Breast epithelium (tissue), 4 donors: ENCODE results near the gene ATP13A2. TPM values are rescaled to one million over a fixed set of nuclear protein-coding genes. Genes with fewer than 3 reads are reported as not detected.

Experiments
- DNase-seq, 2 donors: peaks; one replicate each; pipeline ENCODE4 v3.0.0-alpha.2; 2019; ENCODE audit warnings: low spot score in 2 of 2
- H3K27ac ChIP-seq, 2 donors: fragments of 200-600 bp; sonication (generic) in 1 of 2; one replicate each; pipeline ENCODE4 v1.5.1; 2016 to 2019; ENCODE audit warnings: mild to moderate bottlenecking in 1 of 2
- H3K27me3 ChIP-seq, 2 donors: fragments of 200-600 bp; sonication (generic) in 1 of 2; one replicate each; pipeline versions ENCODE4 v1.5.1 to v1.6.0; 2017 to 2019; ENCODE audit warnings: control low read depth in 1 of 2, mild to moderate bottlenecking in 1 of 2
- H3K36me3 ChIP-seq: fragments of 200-600 bp; one replicate; pipeline ENCODE4 v1.5.1; 2019
- H3K4me1 ChIP-seq, 2 donors: fragments of 200-600 bp; sonication (generic); one replicate each; pipeline ENCODE4 v1.5.1; 2016 to 2019; ENCODE audit warnings: control low read depth in 1 of 2
- H3K4me3 ChIP-seq, 3 donors: fragments of 200-600 bp; sonication (generic); 1 replicate in 2 of 3; 2 replicates in 1 of 3; pipeline ENCODE4 v1.5.1; 2016 to 2019; ENCODE audit warnings: mild to moderate bottlenecking in 3 of 3, moderate library complexity in 2 of 3
- H3K9me3 ChIP-seq, 2 donors: fragments of 200-600 bp; sonication (generic) in 1 of 2; one replicate each; pipeline ENCODE4 v1.5.1; 2016 to 2019; ENCODE audit warnings: control low read depth in 1 of 2
- POLR2A ChIP-seq: fragments of 450-650 bp; IDR thresholded peaks from one replicate; pipeline ENCODE4 v1.6.1; 2016; ENCODE audit warnings: antibody characterized with exemption, mild to moderate bottlenecking, moderate library complexity
- POLR2AphosphoS5 ChIP-seq, 3 donors: sonication (generic); formaldehyde crosslinking; IDR thresholded peaks; one replicate each; pipeline ENCODE4 v1.6.1; 2017; ENCODE audit warnings: antibody characterized with exemption in 3 of 3
- intact Hi-C: fragments of 100-400 bp; cut with DNase I; formaldehyde crosslinking; loops from one replicate; pipeline ENCODE4 v1.15.1; 2023; ENCODE audit warnings: low total_unique reads
- total RNA-seq, 3 donors: library from RNA; depleted of rRNA; stranded (reverse); fragments of >200 nt; gene quantifications; one replicate each; pipeline ENCODE4 v1.1.0, GENCODE V29; 2016
- TF ChIP-seq, protein P1 (sequence below), 3 donors: fragments of 450-650 bp; IDR thresholded peaks; one replicate each; pipeline ENCODE4 v1.5.1; 2016 to 2017; ENCODE audit warnings: antibody characterized with exemption in 3 of 3, mild to moderate bottlenecking in 3 of 3, moderate library complexity in 3 of 3

The ATP13A2 gene
- total RNA-seq, 3 donors from 2014 or later: 17.3 to 31.5 (median 31.3) TPM

- TF ChIP-seq POLR2A (no peak), POLR2AphosphoS5 (IDR thresholded peaks at IDR 0.05) (no peak)
- TF ChIP-seq, protein P1, sequence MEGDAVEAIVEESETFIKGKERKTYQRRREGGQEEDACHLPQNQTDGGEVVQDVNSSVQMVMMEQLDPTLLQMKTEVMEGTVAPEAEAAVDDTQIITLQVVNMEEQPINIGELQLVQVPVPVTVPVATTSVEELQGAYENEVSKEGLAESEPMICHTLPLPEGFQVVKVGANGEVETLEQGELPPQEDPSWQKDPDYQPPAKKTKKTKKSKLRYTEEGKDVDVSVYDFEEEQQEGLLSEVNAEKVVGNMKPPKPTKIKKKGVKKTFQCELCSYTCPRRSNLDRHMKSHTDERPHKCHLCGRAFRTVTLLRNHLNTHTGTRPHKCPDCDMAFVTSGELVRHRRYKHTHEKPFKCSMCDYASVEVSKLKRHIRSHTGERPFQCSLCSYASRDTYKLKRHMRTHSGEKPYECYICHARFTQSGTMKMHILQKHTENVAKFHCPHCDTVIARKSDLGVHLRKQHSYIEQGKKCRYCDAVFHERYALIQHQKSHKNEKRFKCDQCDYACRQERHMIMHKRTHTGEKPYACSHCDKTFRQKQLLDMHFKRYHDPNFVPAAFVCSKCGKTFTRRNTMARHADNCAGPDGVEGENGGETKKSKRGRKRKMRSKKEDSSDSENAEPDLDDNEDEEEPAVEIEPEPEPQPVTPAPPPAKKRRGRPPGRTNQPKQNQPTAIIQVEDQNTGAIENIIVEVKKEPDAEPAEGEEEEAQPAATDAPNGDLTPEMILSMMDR (IDR thresholded peaks at IDR 0.05): no peak
- Histone ChIP-seq H3K4me3 (no peak overlapping the region), H3K36me3 (no peaks in the 10 kb centered on the region), H3K27me3 (no peaks in the 10 kb centered on the region), H3K4me1 (no peaks in the 10 kb centered on the region), H3K27ac (no peak overlapping the region), H3K9me3 (no peaks in the 10 kb centered on the region)
- no peak for DNase-seq
- intact Hi-C loops: no loop called here
Measured at GRCh38 chr1:17043676-17044075, 31.9 kb upstream of the ATP13A2 start.

- intact Hi-C loops: no loop called here
- Histone ChIP-seq H3K4me1 (no peaks in the 10 kb centered on the region), H3K27me3 (no peaks in the 10 kb centered on the region), H3K36me3 (no peaks in the 10 kb centered on the region), H3K4me3 (no peak overlapping the region), H3K9me3 (no peaks in the 10 kb centered on the region), H3K27ac (no peak overlapping the region)
- no peak for TF ChIP-seq POLR2AphosphoS5 (IDR thresholded peaks at IDR 0.05)
- TF ChIP-seq, protein P1 (IDR thresholded peaks at IDR 0.05): no peak
- no peak for DNase-seq
Measured at GRCh38 chr1:17040135-17040534, 28.4 kb upstream of the ATP13A2 start.

- TF ChIP-seq, protein P1 (IDR thresholded peaks at IDR 0.05): no peak
- TF ChIP-seq POLR2A: no peak
- TF ChIP-seq POLR2AphosphoS5 (IDR thresholded peaks at IDR 0.05): no peak
- H3K4me3 ChIP-seq: no peak overlapping the region
- H3K27me3 ChIP-seq: no peaks in the 10 kb centered on the region
- no peaks in the 10 kb centered on the region for H3K36me3 ChIP-seq
- intact Hi-C loops: no loop called here
- H3K4me1 ChIP-seq: no peaks in the 10 kb centered on the region
- H3K27ac ChIP-seq: no peak overlapping the region
- no peaks in the 10 kb centered on the region for H3K9me3 ChIP-seq
- DNase-seq: no peak
Measured at GRCh38 chr1:17039522-17039921, 27.8 kb upstream of the ATP13A2 start.

DNA sequence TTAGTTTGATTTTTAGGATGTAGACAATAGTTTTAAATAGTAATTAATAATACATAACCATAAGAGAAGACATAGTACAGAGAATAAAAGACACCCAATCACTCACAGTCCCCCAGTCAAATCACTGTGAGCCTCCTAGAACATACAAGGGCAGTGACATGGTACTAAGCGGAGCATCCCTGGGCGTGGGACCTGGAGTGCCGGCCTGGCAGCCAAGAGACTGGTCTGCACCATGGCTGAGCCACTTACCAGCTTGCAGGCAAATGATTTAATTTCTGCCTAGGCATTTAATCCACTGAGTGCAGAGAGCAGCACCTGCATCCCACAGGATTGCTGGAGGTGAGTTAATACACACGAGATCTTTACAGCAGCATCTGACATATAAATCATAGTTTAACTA is 21.8 kb upstream of the ATP13A2 start:
- no peaks in the 10 kb centered on the region for H3K9me3 ChIP-seq
- H3K27ac ChIP-seq: no peak overlapping the region
- TF ChIP-seq, protein P1 (IDR thresholded peaks at IDR 0.05): no peak
- no peaks in the 10 kb centered on the region for H3K36me3 ChIP-seq
- H3K4me3 ChIP-seq: no peak overlapping the region
- intact Hi-C loops: no loop called here
- H3K4me1 ChIP-seq: peaks cover 0 to 3% of the 10 kb centered on the region in 2 donors
- no peak for DNase-seq
- H3K27me3 ChIP-seq: no peaks in the 10 kb centered on the region

DNA sequence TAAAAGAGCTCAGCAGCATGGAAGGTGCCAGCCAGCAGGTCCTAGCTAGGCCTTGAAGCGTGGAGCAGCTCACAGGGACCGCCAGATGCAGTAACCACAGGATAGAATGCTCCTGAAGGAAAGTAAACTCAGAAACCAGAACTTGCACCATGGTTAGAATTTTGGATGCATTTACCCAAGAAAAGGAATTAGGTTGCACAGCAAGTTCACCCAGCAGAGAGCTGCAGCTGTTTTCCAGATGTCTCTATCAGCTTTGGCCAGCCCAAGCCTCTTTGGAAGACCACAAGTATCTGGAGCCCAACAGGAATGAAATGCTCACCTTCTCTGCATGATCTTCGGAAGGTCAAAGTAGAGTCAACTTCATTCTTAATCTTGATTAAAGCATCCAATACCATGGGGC is 21.0 kb upstream of the ATP13A2 start:
- H3K4me1 ChIP-seq: peaks cover 0 to 10% of the 10 kb centered on the region in 2 donors
- TF ChIP-seq POLR2AphosphoS5 (IDR thresholded peaks at IDR 0.05) (no peak), POLR2A (no peak)
- TF ChIP-seq, protein P1 (IDR thresholded peaks at IDR 0.05): no peak
- H3K27ac ChIP-seq: no peak overlapping the region
- H3K4me3 ChIP-seq: no peak overlapping the region
- no peaks in the 10 kb centered on the region for H3K27me3 ChIP-seq
- no peak for DNase-seq
- no peaks in the 10 kb centered on the region for H3K9me3 ChIP-seq
- intact Hi-C loops: no loop called here
- no peaks in the 10 kb centered on the region for H3K36me3 ChIP-seq
